ENCODE data around the gene LRRC4B. TPM values are rescaled to one million over a fixed set of nuclear protein-coding genes. Genes with fewer than 3 reads are reported as not detected.

Gene LRRC4B
- total RNA-seq, 1 donor from 2014 or later: 3.9 TPM

DNA sequence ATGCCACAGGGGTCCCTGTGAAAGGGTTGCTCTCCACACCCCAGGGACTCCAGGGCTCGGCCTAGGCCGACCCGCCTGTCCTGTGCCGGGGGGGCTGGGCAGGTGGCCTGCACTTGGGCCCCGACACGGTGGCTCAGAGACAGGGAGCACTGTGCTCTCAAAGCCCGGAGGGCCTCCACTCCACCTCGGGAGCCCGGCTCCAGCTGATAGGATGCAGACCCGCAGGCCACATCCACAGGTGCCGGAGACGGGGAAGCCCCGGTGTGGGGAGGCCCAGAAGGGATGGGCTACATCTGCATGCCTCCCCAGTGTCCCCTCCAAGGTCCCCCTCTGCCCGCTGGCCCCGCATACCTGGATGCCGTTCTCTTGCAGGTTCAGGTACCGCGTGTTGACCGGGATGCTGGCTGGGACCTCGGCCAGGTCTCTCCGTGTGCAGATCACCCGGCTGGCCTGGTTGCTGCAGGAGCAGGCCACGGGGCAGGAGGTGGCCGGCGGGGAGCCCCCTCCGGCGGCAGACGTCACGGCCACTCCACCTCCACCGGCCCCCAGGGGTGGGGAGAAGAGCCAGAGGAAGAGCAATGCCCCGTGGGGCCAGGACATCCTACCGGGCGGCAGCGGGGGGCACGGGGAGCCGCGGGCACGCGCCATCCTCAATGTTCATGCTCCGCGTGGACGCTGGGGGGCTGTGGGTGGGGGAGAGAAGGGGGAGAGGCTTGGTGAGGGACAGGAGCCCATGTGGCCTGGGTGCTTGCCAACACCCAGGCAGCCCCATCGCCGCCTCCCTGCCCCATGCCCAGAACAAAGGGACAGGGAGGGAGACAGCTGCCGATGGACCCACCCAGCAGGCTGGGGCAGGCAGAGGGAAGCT, 19.8 kb downstream of the LRRC4B start:
- no peaks in the 10 kb centered on the region for H3K9me3 ChIP-seq
- no peaks in the 10 kb centered on the region for H3K4me1 ChIP-seq
- ATAC-seq: peak in 1 of 2 donors; percentile 7
- H3K4me3 ChIP-seq: no peak overlapping the region
- no peak overlapping the region for H3K27ac ChIP-seq
- H3K27me3 ChIP-seq (ENCODE audit: low read depth): peaks cover 38% of the 10 kb centered on the region
- TF ChIP-seq, protein P1, sequence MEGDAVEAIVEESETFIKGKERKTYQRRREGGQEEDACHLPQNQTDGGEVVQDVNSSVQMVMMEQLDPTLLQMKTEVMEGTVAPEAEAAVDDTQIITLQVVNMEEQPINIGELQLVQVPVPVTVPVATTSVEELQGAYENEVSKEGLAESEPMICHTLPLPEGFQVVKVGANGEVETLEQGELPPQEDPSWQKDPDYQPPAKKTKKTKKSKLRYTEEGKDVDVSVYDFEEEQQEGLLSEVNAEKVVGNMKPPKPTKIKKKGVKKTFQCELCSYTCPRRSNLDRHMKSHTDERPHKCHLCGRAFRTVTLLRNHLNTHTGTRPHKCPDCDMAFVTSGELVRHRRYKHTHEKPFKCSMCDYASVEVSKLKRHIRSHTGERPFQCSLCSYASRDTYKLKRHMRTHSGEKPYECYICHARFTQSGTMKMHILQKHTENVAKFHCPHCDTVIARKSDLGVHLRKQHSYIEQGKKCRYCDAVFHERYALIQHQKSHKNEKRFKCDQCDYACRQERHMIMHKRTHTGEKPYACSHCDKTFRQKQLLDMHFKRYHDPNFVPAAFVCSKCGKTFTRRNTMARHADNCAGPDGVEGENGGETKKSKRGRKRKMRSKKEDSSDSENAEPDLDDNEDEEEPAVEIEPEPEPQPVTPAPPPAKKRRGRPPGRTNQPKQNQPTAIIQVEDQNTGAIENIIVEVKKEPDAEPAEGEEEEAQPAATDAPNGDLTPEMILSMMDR (IDR thresholded peaks at IDR 0.05): no peak
- H3K36me3 ChIP-seq: no peaks in the 10 kb centered on the region
- DNase-seq: no peak
- intact Hi-C loops (cut with DNase I): no loop called here

DNA sequence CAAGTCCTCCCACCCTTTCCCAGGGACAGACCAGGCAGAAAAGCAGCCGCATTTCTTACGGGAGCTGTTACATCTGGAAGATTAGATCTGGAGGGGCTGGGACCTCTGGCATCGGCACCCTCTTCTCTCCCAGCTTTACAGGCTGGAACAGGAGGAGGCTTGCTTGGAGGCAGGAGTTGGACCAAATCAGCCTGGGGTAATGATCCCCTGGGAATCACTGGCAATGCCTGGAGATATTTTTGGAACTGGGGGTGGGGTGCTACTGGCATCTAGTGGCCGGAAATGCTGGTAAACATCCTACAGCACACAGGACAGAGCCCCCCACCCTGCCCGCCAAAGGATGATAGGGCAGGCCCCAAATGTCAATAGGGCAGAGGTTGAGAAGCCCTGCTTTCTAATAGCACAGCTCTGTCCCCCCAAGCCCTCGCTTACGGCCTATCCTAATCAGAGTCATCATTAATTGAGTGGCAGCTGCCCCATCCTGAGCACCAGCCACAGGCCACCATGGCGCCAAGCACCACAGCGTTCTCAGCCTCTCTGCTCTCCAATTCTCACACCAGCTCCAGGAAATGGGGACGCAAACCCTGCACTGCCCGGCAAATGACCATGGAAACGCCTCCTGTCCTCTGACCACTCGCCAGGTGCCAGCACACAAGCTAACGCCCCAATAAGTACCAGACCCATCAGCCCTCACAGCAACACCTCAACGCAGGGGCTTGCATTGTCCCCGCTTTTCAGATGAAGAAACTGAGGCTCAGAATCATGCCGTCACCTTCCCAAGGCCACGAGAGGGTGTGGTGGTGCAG, 20.6 kb downstream of the LRRC4B start:
- TF ChIP-seq, protein P1 (IDR thresholded peaks at IDR 0.05): no peak
- no peaks in the 10 kb centered on the region for H3K9me3 ChIP-seq
- DNase-seq (no peak), ATAC-seq (no peak)
- no peaks in the 10 kb centered on the region for H3K36me3 ChIP-seq
- no peak overlapping the region for H3K4me3 ChIP-seq
- no peaks in the 10 kb centered on the region for H3K4me1 ChIP-seq
- H3K27me3 ChIP-seq (ENCODE audit: low read depth): peaks cover 30% of the 10 kb centered on the region
- H3K27ac ChIP-seq: no peak overlapping the region
- intact Hi-C loops (cut with DNase I): no loop called here

DNA sequence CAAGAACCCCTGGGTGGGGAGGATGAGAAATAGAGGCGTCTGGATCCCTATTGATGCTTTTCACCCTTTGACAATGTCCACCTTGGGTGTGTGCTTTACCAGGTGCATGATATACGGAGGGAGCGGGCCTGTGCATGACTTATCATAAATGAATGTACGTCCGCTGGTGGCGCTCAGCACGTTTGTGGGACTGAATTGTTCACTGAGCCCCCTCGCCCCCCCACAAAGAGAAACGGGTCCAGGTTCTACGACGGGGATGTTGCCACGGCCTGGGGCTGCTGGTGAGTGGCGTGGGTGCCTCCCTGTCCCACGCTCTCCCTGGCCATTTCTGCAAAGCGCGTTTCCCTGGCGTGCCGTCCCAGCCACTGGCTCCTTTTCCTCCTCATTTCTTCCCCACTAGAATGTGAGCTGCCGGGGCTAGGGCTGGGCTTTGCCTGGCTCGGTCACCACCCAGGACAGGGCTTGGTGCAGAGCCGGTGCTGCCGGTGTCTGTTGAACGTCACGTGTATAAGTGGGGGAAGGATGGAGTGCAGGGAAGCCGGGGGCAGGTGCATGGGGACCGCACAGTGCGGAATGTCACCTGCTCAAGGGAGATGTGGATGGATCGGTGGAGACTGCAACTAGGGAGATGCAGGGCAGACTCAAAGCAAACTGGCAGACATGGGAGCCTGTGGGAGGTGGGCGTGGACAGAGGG, 21.6 kb downstream of the LRRC4B start:
- Histone ChIP-seq H3K9me3 (no peaks in the 10 kb centered on the region), H3K4me3 (no peak overlapping the region), H3K27me3 (ENCODE audit: low read depth) (peaks cover 24% of the 10 kb centered on the region), H3K4me1 (no peaks in the 10 kb centered on the region), H3K36me3 (no peaks in the 10 kb centered on the region), H3K27ac (no peak overlapping the region)
- intact Hi-C loops (cut with DNase I): no loop called here
- no peak for ATAC-seq
- no peak for DNase-seq
- TF ChIP-seq, protein P1 (IDR thresholded peaks at IDR 0.05): no peak

DNA sequence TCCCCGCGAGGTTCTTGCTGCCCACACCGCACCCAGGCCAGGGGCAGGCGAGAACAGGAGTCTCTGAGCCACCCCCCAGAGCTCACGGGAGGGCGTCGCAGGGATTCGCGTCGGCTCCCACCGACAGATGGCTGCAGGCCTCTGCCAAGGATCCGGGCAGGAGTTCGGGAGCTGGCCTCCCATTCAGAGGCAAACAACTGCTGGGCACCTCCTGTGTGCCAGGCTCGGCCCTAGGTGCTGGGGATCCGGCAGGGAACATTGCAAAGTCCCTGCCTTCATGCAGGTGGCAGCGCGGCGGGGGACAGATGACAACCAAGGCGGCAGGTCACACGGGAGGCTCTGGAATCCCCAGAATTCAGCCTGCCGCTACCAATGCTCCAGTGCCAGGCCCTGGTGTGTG, 25.3 kb downstream of the LRRC4B start:
- no peak for ATAC-seq
- Histone ChIP-seq H3K4me1 (no peaks in the 10 kb centered on the region), H3K27ac (no peak overlapping the region), H3K27me3 (ENCODE audit: low read depth) (peaks cover 24% of the 10 kb centered on the region), H3K4me3 (no peak overlapping the region), H3K9me3 (no peaks in the 10 kb centered on the region), H3K36me3 (no peaks in the 10 kb centered on the region)
- no peak for DNase-seq
- TF ChIP-seq, protein P1 (IDR thresholded peaks at IDR 0.05): no peak
- intact Hi-C loops (cut with DNase I): no loop called here

DNA sequence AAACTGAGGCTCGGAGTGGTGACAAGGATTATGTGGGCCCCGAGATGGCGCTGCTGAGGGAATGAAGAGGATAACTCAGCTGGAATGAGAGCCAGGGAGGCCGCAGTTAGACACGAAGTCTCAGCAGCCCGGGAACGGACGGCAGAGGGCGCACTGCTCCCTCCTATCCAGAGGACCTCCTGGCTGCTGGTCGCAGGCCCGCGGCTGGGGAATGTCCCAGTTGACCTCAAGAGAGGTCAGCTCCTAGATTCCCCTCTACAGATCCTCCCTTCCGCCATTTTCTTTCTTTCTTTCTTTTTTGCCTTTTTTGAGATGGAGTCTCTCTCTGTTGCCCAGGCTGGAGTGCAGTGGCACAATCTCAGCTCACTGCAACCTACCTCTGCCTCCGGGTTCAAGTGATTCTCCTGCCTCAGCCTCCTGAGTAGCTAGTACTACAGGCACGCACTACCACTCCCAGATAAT, 30.4 kb downstream of the LRRC4B start:
- intact Hi-C loops (cut with DNase I): no loop called here
- H3K27ac ChIP-seq: no peak overlapping the region
- no peak overlapping the region for H3K4me3 ChIP-seq
- ATAC-seq (peak; percentile 78 to 87), DNase-seq (peak; percentile 86)
- TF ChIP-seq, protein P1 (IDR thresholded peaks at IDR 0.05): peak; percentile 77
- H3K9me3 ChIP-seq: no peaks in the 10 kb centered on the region
- H3K36me3 ChIP-seq: no peaks in the 10 kb centered on the region
- H3K4me1 ChIP-seq: no peaks in the 10 kb centered on the region
- H3K27me3 ChIP-seq (ENCODE audit: low read depth): peaks cover 12% of the 10 kb centered on the region

All from lower lobe of right lung (tissue), 2 donors.